H1 (cell line): ENCODE data around the gene GCK. TPM values are rescaled to one million over a fixed set of nuclear protein-coding genes. Genes with fewer than 3 reads are reported as not detected.

ENCODE experiments used
- CTCF ChIA-PET: fragments of 300-600 bp; sonication (Branson Sonifier 250); formaldehyde crosslinking; loops from one replicate; lab custom pipeline; 2021; ENCODE audit not compliant: partially characterized antibody; lab: Charles Lee
- POLR2A ChIA-PET: fragments of 300-600 bp; sonication (Branson Sonifier 250); formaldehyde crosslinking; loops from one replicate; lab custom pipeline; 2021; ENCODE audit warnings: inconsistent platforms; ENCODE audit not compliant: partially characterized antibody; lab: Charles Lee
- DNase-seq, 2 experiments: peaks; one replicate each; pipeline versions ENCODE4 v3.0.0 to v3.0.0-alpha.2; 2010 to 2022; ENCODE audit warnings: low spot score in 2 of 2, low read depth in 1 of 2, mixed read lengths in 1 of 2
- FAIRE-seq: peaks from 2 replicates; lab custom pipeline; 2011; peaks lifted over from hg19 to GRCh38; lab: Jason Lieb, UNC
- H2AFZ ChIP-seq: 2 replicates; pipeline ENCODE4 v1.8.1; 2012; ENCODE audit warnings: low read length, inconsistent platforms
- H2AK5ac ChIP-seq: 2 replicates; pipeline ENCODE4 v1.6.1; 2013; ENCODE audit warnings: low read depth, low read length
- H2BK120ac ChIP-seq: replicated peaks from 2 replicates; pipeline ENCODE3; 2013; ENCODE audit warnings: low read depth, low read length, inconsistent platforms
- H2BK12ac ChIP-seq: 2 replicates; pipeline ENCODE4 v1.6.1; 2013; ENCODE audit warnings: low read depth, low read length
- H2BK15ac ChIP-seq: 2 replicates; pipeline ENCODE4 v1.6.1; 2013; ENCODE audit warnings: low read length
- H2BK20ac ChIP-seq: 2 replicates; pipeline ENCODE4 v1.6.1; 2013; ENCODE audit warnings: low read length
- H2BK5ac ChIP-seq: 2 replicates; pipeline ENCODE4 v1.6.1; 2013; ENCODE audit warnings: low read depth, low read length
- H3K14ac ChIP-seq: 2 replicates; pipeline ENCODE4 v1.6.1; 2013; ENCODE audit warnings: inconsistent platforms; ENCODE audit not compliant: insufficient read length
- H3K18ac ChIP-seq: 2 replicates; pipeline ENCODE4 v1.6.1; 2013; ENCODE audit warnings: low read length; ENCODE audit errors: extremely low read depth
- H3K23ac ChIP-seq: 2 replicates; pipeline ENCODE4 v1.6.1; 2013; ENCODE audit warnings: inconsistent platforms; ENCODE audit not compliant: insufficient read length
- H3K23me2 ChIP-seq: 2 replicates; pipeline ENCODE4 v1.6.1; 2013; ENCODE audit warnings: low read depth, low read length
- H3K27ac ChIP-seq: 2 replicates; pipeline ENCODE4 v1.6.1; 2011; ENCODE audit warnings: low read depth, low read length, inconsistent platforms
- H3K27me3 ChIP-seq, 4 experiments: replicated peaks in 1 of 4; 1 replicate in 1 of 4; 2 replicates in 3 of 4; pipeline versions ENCODE4 v1.6.1 to v1.8.1; 2011 to 2013; ENCODE audit warnings: low read length in 3 of 4, mild to moderate bottlenecking in 3 of 4, inconsistent platforms in 2 of 4, mixed read lengths in 2 of 4, moderate library complexity in 1 of 4; ENCODE audit not compliant: control insufficient read depth in 3 of 4, insufficient read depth in 3 of 4; ENCODE audit errors: extremely low read depth in 1 of 4
- H3K36me3 ChIP-seq, 4 experiments: 2 replicates each; pipeline versions ENCODE4 v1.6.1 to v1.8.1; 2011 to 2013; ENCODE audit warnings: mild to moderate bottlenecking in 4 of 4, low read length in 3 of 4, moderate library complexity in 2 of 4, control low read depth in 1 of 4, inconsistent platforms in 1 of 4; ENCODE audit not compliant: insufficient read depth in 4 of 4, control insufficient read depth in 2 of 4
- H3K4ac ChIP-seq: replicated peaks from 2 replicates; pipeline ENCODE3; 2013; ENCODE audit warnings: low read length, low read depth, mixed read lengths, inconsistent platforms; ENCODE audit not compliant: insufficient read length
- H3K4me1 ChIP-seq, 4 experiments: replicated peaks in 1 of 4; 1 replicate in 1 of 4; 2 replicates in 3 of 4; pipeline versions ENCODE4 v1.6.1 to v1.8.1; 2011 to 2013; ENCODE audit warnings: low read length in 3 of 4, inconsistent platforms in 2 of 4, mixed read lengths in 1 of 4; ENCODE audit not compliant: insufficient read depth in 4 of 4, control insufficient read depth in 3 of 4
- H3K4me2 ChIP-seq, 2 experiments: 2 replicates each; pipeline versions ENCODE4 v1.6.1 to v1.8.1; 2011 to 2013; ENCODE audit warnings: low read depth in 2 of 2, low read length in 2 of 2, control low read depth in 1 of 2, inconsistent platforms in 1 of 2, mild to moderate bottlenecking in 1 of 2; ENCODE audit not compliant: insufficient read depth in 1 of 2
- H3K4me3 ChIP-seq, 4 experiments: fragments of 200-600, 300-600 bp in 1 of 4; sonication (generic), shearing (Covaris generic), sonication (Bioruptor Twin) in 1 of 4; 2 replicates each; pipeline versions ENCODE4 v1.5.1 to v1.8.1; 2011 to 2016; ENCODE audit warnings: low read length in 4 of 4, low read depth in 3 of 4, control low read depth in 2 of 4, inconsistent platforms in 2 of 4, mild to moderate bottlenecking in 2 of 4, mixed read lengths in 1 of 4, moderate library complexity in 1 of 4; ENCODE audit not compliant: insufficient read depth in 2 of 4; ENCODE audit errors: extremely low read depth in 1 of 4
- H3K56ac ChIP-seq: replicated peaks from 2 replicates; pipeline ENCODE3; 2013; ENCODE audit warnings: low read depth, mild to moderate bottlenecking, mixed read lengths, low read length, inconsistent platforms; ENCODE audit not compliant: insufficient read length
- H3K79me1 ChIP-seq: 2 replicates; pipeline ENCODE4 v1.6.1; 2013; ENCODE audit warnings: low read depth, low read length, control low read depth
- H3K79me2 ChIP-seq, 2 experiments: 2 replicates each; pipeline versions ENCODE4 v1.6.1 to v1.8.1; 2012 to 2013; ENCODE audit warnings: low read length in 2 of 2, mild to moderate bottlenecking in 2 of 2, inconsistent platforms in 1 of 2; ENCODE audit not compliant: insufficient read depth in 2 of 2, control insufficient read depth in 1 of 2
- H3K9ac ChIP-seq, 4 experiments: replicated peaks in 1 of 4; 1 replicate in 1 of 4; 2 replicates in 3 of 4; pipeline versions ENCODE4 v1.6.1 to v1.8.1; 2011 to 2013; ENCODE audit warnings: low read depth in 3 of 4, low read length in 3 of 4, control low read depth in 2 of 4, mild to moderate bottlenecking in 2 of 4, moderate library complexity in 2 of 4, inconsistent platforms in 1 of 4; ENCODE audit errors: extremely low read depth in 1 of 4
- H3K9me3 ChIP-seq, 2 experiments: 2 replicates each; pipeline versions ENCODE4 v1.6.1 to v1.8.1; 2012 to 2013; ENCODE audit warnings: mild to moderate bottlenecking in 2 of 2, moderate library complexity in 2 of 2, control low read depth in 1 of 2, inconsistent platforms in 1 of 2, low read depth in 1 of 2, low read length in 1 of 2, mixed read lengths in 1 of 2; ENCODE audit not compliant: insufficient read depth in 2 of 2
- H4K20me1 ChIP-seq, 2 experiments: replicated peaks in 1 of 2; 2 replicates each; pipeline versions ENCODE3 to v1.8.1; 2011 to 2013; ENCODE audit warnings: inconsistent platforms in 2 of 2, low read length in 2 of 2, mild to moderate bottlenecking in 1 of 2; ENCODE audit not compliant: insufficient read depth in 2 of 2, control insufficient read depth in 1 of 2
- H4K5ac ChIP-seq: 2 replicates; pipeline ENCODE4 v1.6.1; 2013; ENCODE audit warnings: low read length, low read depth, mixed read lengths, inconsistent platforms; ENCODE audit not compliant: insufficient read length
- H4K8ac ChIP-seq: 2 replicates; pipeline ENCODE4 v1.8.0; 2013; ENCODE audit warnings: mild to moderate bottlenecking, moderate library complexity, low read length, inconsistent platforms; ENCODE audit not compliant: insufficient read depth; ENCODE audit errors: extremely low read depth
- H4K91ac ChIP-seq: replicated peaks from 2 replicates; pipeline ENCODE3; 2013; ENCODE audit warnings: low read length, mixed read lengths, inconsistent platforms; ENCODE audit not compliant: insufficient read length
- ASH2L ChIP-seq: fragments of 200-600, 300-600 bp; sonication (generic); IDR thresholded peaks from one replicate; pipeline ENCODE4 v1.7.1; 2017; ENCODE audit warnings: low read length
- PHF8 ChIP-seq: fragments of 200-600 bp; sonication (generic); conservative IDR thresholded peaks from 2 replicates; pipeline ENCODE4 v1.7.1; 2012; ENCODE audit warnings: low read depth, mild to moderate bottlenecking, inconsistent platforms, low read length, moderate library complexity
- WGBS, 2 experiments: shearing (Covaris generic) in 1 of 2; methylation state at CpG; one replicate each; pipeline versions ENCODE4 v1.1.6 to v1.1.7; 2013 to 2015; ENCODE audit warnings: low lambda C conversion rate in 2 of 2, mixed read lengths in 2 of 2, inconsistent platforms in 1 of 2, low coverage in 1 of 2, missing lambda C conversion rate in 1 of 2; ENCODE audit not compliant: insufficient replicate concordance in 2 of 2, insufficient coverage in 1 of 2, insufficient read length in 1 of 2; ENCODE audit errors: extremely low coverage in 1 of 2, missing lambda C conversion rate in 1 of 2; 5-methylcytosine and 5-hydroxymethylcytosine counted together
- polyA plus RNA-seq, 7 experiments: library from polyadenylated mRNA; depleted of rRNA in 3 of 7; stranded (reverse) in 5 of 7; unstranded in 2 of 7; fragments of >200 nt in 5 of 7; fragments of 200-250 nt in 2 of 7; gene quantifications; 1 replicate in 5 of 7; 2 replicates in 1 of 7; 4 replicates in 1 of 7; pipeline versions ENCODE4 v1.2.1 to v1.2.3, GENCODE V29; 2011 to 2013; ENCODE audit warnings: missing spikeins in 2 of 7, mixed read lengths in 2 of 7
- total RNA-seq: library from RNA; stranded (reverse); fragmentation: NEBNext Ultra II Directional; extraction: Animal tissue kit (Norgen Biotek cat#: 25700); gene quantifications from 2 replicates; pipeline ENCODE4 v1.2.1, GENCODE V29; 2021

Gene GCK
- total and polyA plus RNA-seq, 2 of the 8 experiments (the other 6 are each of a cell fraction or from before 2014, with no cell fraction given): 2.4 to 4.9 TPM

DNA sequence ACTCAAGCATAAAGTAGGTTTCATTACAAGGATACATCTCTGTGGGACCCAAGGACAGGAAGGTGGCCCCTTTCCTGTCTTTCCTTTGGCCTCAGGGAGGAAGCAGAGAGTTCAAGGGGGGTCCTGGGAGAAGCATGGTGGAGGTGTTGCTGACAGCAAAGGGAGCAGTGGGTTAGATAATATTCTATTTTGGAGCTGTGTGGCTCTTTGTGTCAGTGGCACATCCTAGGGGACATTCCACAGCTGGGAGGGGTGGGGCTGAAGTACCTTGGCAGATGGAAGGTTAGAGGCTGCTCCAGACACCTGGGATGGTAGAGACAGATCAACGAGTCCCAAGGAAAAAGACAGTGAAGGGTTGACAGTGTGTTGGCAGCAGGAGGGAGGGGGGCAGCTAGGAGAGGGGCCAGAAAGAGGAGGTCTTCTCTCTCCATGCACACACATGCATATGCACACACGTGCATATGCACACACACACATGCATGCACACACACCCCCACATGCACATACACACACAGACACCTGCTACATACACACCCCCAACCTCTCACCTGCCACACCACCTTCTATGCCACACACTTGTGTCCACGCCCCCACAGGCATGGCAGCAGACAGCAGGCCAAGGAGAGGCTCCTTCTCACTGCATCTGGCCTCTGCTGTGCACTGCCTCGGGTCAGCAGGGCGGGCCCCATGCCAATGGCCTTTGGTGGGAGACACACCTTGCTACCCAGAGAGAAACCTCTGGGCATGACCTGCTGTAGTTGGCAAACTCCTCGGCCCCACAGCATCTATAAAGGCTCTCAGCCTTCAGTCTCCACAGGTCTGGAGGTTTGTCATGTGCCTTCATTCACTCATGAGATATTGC lies 60.3 kb downstream of the GCK start:
- no peaks in the 10 kb centered on the region for H4K20me1 ChIP-seq
- H3K18ac ChIP-seq: no peak overlapping the region
- H3K27me3 ChIP-seq: peaks cover 0 to 16% (median 8%) of the 10 kb centered on the region in 4 experiments; a peak in 6 of 7 replicates
- H3K4me1 ChIP-seq: peaks cover 0 to 12% (median 3%) of the 10 kb centered on the region in 4 experiments; a peak in 4 of 7 replicates
- H4K91ac ChIP-seq: no peak overlapping the region
- H3K9me3 ChIP-seq: no peaks in the 10 kb centered on the region
- no peak overlapping the region for H3K4me3 ChIP-seq
- peaks cover 2% of the 10 kb centered on the region; the same call in 1 of the 2 replicates for H3K23me2 ChIP-seq
- no peak overlapping the region for H4K5ac ChIP-seq
- H3K36me3 ChIP-seq: no peaks in the 10 kb centered on the region
- H3K4me2 ChIP-seq: no peak overlapping the region
- H4K8ac ChIP-seq: no peak overlapping the region
- no peak overlapping the region for H2BK20ac ChIP-seq
- 65% methylated on average over 6 of the region's 6 CpGs; no CpG with 5 or more reads in 1 of the 2 experiments for WGBS, 2 experiments
- H3K27ac ChIP-seq: no peak overlapping the region
- FAIRE-seq (no peak), DNase-seq (no peak)
- ChIA-PET CTCF (interaction anchor here (4.2 kb wide), 1 partner anchor 68 kb away, joined by 45 read pairs; no protein-coding TSS in a partner anchor), POLR2A (no interaction called here)
- no peak overlapping the region for H3K23ac ChIP-seq
- H3K4ac ChIP-seq: no peak overlapping the region
- H2BK5ac ChIP-seq: no peak overlapping the region
- H2AK5ac ChIP-seq: no peak overlapping the region
- no peak overlapping the region for H2AFZ ChIP-seq
- H3K56ac ChIP-seq: no peak overlapping the region
- H3K9ac ChIP-seq: no peak overlapping the region
- no peak overlapping the region for H2BK15ac ChIP-seq
- no peak overlapping the region for H2BK12ac ChIP-seq
- no peaks in the 10 kb centered on the region for H3K79me2 ChIP-seq
- H2BK120ac ChIP-seq: no peak overlapping the region
- no peaks in the 10 kb centered on the region for H3K79me1 ChIP-seq
- H3K14ac ChIP-seq: no peak overlapping the region
- TF ChIP-seq ASH2L (no peak), PHF8 (no peak)
